Left hindlimb (tissue), 1 donor: ENCODE data around the gene ANKRD10.

Experiments
- DNase-seq: peaks from one replicate; pipeline ENCODE4 v3.0.0-alpha.2; 2018

The ANKRD10 gene

GRCh38 chr13:110914331-110915056, 375 bp downstream of the ANKRD10 start:
- peak; percentile 85 for DNase-seq

DNA sequence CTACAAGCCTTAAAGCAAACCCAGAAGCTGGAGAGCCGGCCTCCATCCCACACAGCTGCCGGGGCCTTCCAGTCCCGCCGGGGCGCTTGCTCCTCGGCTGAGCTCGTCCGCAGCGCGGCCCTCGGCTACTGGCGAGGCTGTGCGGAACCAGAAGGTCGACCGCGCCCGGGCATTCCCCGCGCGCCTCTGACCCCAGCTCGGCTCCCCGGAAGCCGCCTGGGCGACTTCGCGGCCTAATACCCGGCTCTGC, 863 bp downstream of the ANKRD10 start:
- DNase-seq: no peak

DNA sequence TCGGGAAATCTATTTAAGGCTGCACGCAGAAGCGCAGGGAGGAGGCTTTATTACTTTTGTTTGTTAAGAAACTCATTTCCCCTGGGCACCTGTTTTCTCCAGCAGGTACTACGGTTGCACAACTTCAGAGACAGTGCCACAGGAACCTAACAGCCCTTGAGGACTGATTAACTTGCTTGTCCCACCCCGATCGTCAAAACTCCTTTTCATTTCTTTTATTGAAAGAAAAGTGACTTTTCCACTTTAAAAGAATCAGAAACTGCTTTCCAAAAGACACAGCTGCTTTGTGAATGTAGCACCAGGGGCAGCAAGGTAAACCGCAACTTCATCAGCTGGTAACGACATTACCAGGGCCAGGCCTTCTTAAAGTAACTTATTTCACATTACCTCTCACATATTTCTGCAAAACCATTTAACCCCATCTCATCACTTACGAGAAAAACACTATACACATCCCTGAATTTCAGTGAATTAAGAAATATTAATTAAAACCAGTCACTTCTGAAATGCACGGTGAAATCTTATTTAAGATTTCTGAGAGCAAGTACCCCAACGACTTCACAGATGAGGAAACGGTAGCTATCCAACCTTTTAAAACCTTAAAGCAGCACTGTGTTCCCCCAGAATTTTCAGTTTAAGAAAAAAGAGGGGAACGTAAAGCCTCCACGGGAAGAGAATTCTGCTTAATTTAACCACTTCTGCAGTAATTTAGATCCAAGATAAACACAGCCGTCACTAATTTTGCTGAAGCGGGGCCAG, 1.4 kb downstream of the ANKRD10 start:
- DNase-seq: no peak

DNA sequence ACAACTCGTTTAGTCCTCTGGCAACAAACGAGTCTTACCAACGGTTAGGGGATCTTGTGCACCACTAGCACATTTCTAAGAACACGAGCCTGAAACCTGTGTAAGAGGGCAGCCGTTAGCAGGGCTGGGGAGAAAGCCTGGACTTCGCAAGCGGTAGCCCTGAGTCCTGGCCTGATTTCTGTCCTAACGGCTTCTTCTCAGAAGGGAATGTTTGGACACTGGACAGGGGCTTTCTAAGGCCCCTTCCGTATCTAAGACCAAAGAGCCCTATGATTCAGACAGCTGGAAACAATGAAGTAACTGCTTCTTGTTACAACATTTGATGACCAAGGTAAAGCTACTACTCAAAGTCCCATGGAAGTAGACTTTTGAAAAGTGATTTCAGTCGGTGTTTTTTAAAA, 2.2 kb downstream of the ANKRD10 start:
- DNase-seq: no peak

DNA sequence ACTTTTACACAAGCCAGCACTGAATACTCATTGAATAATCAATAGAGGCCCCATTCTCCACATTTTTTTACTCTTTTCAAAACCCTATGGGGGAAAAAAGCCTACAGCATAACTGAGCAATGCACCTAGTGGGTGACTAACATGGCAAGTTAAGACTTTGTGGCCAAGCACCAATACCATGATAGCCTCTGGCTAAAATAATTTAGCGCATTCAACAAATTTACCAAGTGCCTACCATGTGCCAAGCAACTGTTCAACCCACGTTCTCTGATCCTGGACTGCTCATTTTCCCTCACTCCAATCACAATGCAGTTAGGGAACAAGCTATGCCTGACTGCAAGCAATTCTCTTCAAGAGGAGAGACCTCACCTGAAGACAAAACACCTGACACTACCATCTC, 3.0 kb downstream of the ANKRD10 start:
- no peak for DNase-seq

DNA sequence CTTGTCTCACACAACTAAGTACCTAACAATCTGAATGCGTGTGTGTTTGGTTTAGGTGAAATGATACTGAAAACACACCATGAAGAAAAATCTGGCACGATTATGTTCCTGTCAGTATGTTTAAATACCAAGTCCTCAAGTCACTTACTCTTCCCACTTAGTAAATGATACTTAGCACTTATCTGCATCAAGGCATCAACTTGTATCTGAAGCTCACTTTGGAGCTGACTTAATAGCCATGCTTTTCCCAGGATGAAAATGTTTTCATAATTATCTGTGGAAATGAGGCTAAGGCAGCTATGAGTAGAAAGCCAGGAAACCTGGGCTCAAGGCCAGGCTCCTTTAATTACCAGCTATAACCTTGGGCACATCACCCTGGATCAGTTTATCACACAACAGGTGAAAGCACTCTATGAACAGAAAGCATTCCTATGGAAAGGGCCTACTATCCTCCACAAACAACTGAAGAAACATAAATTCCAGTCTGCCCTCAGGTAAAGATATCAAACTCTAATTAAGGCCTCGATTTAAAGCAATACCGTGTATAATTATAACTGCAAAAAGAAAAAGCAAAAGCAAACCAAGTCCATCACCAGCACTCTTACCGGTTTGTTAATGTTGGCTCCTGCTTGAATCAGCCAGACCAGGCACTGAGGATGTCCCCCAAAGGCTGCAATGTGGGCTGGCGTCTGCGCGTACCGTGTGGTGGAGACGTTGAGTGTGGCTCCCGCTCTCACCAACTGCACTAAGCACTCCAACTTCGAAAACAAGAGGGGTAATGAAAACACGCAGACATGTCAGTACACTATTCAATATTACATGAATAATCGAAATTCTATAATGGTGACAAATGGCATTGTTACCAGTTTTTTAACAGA, 4.6 kb downstream of the ANKRD10 start:
- no peak for DNase-seq

DNA sequence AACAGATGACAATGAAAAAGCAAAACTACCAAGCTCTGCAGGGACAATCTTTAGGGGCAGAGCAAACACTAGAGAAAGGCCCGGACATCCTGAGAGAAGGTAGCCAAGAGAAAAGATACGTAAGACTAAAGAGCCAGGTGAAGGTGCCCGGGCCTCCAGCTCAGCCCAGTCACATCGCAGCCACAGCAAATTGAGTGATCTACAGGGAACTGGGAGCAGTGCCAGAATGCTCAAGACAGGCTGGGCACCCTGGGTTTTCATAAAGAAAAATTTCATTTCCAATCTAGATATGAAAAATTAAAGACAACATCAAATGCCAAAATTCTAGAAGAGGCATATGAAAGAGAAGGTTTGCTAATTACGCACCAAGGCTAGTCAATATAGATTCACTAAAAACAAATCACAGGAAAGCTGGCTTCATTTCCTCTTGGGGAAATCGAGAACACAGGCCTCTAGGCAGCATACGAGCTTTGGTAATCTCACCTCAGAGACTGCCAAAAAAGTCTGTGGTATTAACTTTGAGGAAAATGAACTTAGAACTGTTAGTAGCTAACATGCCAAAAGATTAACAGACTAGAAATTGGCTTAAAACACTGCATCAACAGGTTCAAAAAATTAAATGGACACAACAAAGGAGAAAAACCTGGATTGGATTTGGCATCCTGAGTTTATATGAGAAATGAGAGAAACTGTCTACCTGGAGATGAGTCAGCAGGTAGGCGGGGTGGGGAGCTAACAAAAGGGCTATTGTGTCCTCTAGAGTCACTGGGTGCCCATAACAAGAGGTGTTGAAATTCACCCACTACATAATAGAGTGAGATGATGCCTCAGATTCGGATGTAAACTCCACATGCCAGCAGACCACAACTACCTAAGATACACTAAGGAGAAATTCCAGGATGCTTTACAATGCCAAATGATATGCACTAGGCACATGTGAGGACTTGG, 6.6 kb downstream of the ANKRD10 start:
- DNase-seq: no peak

GRCh38 chr13:110907301-110907700, 7.6 kb downstream of the ANKRD10 start:
- DNase-seq: no peak

GRCh38 chr13:110904748-110905147, 10.1 kb downstream of the ANKRD10 start:
- no peak for DNase-seq

- DNase-seq: no peak
Measured at GRCh38 chr13:110902370-110902769, 12.5 kb downstream of the ANKRD10 start.

DNA sequence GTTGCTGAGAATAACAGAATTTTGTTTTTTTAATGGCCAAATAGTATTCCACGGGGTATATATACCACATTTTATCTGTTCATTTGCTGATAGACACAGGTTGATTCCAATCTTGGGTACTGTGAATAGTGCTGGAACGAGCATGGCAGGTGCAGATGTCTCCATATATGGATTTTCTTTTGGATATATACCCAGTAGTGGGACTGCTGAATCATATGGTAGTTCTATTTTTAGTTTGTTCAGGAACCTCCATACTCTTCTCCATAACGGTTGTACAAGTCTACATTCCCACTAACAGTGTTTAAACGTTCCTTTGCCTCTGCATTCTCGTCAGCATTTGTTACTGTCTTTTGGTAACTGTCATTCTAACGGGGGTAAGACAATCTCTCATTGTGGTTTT, 17.3 kb downstream of the ANKRD10 start:
- DNase-seq: no peak

- DNase-seq: no peak
Measured at GRCh38 chr13:110897014-110897413, 17.9 kb downstream of the ANKRD10 start.

DNA sequence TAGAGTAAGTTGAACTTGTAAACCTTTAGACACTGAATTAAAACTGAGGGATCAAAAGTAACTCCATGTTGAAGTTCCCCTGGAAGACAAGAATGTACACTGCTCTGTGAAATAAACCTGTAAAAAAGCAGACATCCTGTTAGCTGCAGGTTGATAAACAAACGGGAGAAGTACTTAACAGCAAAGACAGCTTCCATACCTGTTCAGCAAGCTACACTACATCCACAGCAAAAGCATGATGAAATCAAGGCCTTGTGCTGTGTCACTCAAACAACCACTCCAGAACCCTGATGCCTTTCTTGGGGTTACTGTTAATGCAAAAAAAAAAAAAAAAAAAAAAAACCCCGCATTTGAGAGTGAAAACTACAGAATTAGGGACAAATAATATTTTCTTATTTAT, 20.8 kb downstream of the ANKRD10 start:
- DNase-seq: no peak

DNA sequence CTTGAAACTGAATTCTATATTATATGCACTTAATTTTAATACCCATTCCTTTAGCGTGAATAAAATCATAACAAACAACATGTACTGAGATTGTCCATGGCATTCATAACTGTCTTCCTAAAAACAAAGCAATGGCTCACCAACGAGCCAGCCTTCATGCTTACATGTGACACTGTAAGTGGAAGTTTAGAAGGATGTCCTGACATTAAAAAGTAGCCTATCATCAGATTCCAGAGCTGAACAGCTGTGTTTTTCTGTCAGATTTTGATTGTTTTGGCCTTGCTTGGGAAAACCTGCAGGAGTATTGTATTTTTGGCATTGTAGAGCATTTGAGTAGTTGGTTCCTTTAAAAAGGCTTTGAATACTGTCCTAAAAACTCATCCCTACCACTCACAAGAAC, 21.3 kb downstream of the ANKRD10 start:
- no peak for DNase-seq

DNA sequence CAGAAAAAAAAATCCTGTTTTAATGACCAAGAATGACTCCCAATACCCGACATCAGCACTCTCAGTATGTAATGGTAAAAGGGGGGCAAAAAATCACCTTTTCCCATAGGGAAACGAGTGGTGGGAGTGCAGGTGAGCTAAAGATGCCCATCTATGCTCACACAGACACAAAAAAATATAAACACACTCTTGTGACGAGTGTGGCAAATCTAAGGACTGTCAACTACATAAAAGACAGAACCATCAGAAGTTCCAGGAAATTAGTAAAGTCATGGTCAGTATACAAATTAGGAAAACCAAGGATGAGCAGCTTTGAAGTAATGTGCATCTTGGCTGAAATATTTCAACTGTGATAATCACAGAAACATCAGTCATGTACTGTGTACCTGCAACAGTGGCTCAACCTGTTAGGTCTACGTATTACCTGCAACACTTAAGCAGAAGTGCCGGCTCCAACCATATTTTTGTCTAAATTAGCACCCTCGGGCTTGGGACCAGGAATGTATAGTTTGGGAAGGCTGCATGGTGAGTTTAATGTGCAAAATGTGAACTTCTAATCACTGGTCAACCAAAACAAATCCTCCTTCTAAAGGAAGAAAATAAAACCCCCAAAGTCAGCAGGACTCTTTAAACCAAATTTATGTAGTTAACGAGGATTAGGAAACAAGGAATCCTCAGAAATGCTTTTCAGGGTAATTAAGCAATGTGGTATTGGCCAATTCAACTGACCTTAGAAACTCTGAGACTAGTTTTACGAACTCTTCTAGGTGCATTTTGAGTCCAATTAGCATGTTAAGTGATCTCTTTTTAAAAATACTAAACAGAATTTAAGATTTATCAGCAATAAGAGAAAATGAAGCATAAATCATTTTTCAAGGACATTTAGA, 24.3 kb downstream of the ANKRD10 start:
- DNase-seq: no peak

- DNase-seq: no peak
Measured at GRCh38 chr13:110888390-110888789, 26.5 kb downstream of the ANKRD10 start.

GRCh38 chr13:110887597-110888333, 27.1 kb downstream of the ANKRD10 start:
- no peak for DNase-seq

DNA sequence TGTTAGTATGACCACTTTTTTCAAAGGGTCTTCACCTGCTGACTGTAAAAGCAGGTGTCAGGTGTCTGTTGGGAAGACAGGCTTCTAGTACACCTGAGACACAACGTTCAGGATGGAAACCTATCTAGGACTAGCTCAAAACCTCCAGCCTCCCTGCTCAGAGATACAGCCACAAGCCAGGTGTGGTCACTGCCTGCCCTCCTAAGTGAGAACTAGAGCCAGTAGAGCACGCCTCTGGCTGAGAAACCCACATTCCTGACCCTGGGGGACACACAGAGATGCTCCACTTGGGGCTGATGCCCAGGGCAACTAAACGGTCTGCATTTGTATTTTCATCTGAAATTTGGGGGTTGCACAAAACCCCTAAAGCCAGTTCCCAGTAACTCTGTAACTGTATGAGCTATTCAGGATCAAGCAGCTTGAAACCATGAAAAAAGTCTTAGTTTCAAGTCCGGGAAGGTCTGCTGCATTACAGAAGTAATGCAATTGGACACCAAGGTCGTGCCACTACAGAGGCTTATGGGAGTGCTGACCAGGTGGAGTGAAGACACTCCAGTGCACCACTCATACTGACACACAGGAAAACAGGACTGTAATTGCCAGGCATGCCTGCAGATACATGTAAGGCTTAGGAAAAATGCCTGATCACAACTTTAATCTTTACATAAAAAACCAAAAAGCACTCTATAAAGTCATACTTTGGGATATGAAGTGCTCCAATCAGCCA, 27.8 kb downstream of the ANKRD10 start:
- DNase-seq: no peak

DNA sequence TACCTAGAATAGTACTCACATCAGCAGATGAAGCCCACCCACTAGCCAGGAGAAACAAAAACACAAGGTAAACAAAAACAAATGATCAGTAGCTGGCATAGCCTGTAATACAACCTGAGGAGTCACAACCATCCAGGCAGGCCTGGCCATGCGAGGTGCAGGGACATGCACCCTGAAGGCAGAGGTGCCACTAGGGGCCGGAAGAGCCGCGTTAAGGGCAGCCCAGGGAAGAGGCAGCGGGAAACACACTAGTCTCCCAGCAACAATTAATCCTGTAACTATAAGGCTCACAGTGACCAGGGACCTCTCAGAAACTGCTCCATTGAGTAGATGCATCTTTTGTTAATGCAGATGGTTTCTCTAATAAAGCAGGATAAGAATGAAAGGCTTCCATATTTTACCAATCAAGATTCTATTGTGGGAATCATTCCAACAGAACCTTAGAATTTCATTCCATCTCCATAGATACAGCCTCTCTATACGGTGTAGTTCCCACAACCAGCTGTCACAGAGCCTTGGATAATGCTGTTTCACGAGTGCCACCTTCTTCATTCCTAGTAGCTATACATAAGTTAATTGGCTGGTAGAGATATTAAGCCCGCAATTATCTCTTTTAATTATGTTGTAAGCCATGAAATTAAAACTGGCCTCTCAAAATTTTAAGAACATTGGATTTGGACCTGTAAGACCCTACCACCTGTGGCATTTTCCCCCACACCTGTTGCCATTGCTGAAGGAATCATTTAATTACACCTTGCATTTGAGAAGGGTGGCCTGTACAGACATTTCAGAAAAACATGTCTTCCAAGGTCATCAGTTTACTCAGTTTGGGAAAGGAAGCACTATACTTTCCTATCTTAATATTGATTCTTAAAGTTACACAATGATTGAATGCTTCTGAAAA, 28.7 kb downstream of the ANKRD10 start:
- no peak for DNase-seq
